ENCODE results near the gene SUDS3. TPM values are rescaled to one million over a fixed set of nuclear protein-coding genes. Genes with fewer than 3 reads are reported as not detected.

Gene SUDS3
- total RNA-seq, 1 experiment from 2014 or later, result 50.7 TPM

DNA sequence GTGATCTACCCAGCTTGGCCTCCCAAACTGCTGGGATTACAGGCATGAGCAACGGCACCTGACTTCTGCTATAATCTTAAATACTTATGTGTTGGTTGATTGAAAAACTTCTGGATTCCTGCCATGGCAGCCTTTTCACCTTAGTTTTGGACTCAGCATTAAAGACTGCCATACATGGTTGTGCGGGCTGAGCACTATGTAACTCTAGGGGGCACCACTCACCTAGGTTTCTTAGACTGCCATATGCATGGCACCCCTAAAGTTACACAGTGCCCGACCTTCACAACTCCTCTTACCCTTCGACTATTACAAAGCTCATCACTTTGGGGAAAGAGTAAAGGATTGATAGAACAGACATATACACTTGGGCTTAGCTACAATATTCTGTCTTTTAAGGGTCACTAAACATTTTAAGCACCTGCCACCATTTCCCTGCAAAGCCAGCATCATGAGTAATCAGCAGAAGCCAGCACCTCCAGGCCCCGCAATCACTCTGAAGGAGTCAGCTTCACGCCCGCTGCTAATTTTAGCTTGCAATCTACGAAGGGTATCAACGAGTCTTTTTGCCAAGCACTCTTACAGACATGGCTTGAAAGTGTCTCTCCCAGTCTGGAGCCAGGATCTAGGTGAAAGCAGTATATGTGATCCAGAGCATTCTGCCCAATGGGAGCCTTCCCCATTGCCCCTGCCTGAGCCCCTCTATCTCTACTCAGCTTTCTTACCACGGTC lies 59.8 kb downstream of the SUDS3 start:
- Histone ChIP-seq H3K9me2 (ENCODE audit: insufficient read depth) (no peaks in the 10 kb centered on the region), H3K4me2 (no peak overlapping the region), H3K4me1 (replicated peaks; ENCODE audit: insufficient read depth) (no peaks in the 10 kb centered on the region), H3K27ac (no peak overlapping the region), H3K79me2 (ENCODE audit: low read depth) (no peaks in the 10 kb centered on the region), H3F3A (ENCODE audit: insufficient read depth, low read depth) (no peaks in the 10 kb centered on the region), H2AFZ (no peak overlapping the region), H3K9me3 (ENCODE audit: insufficient read depth, low read depth) (no peaks in the 10 kb centered on the region), H3K4me3 (no peak overlapping the region), H3K27me3 (ENCODE audit: insufficient read depth, low read depth) (peaks cover 52% of the 10 kb centered on the region), H3K36me3 (ENCODE audit: low read depth) (no peaks in the 10 kb centered on the region), H4K20me1 (ENCODE audit: insufficient read depth) (no peaks in the 10 kb centered on the region)
- no peak for TF ChIP-seq EZH2 (IDR thresholded peaks at IDR 0.05; ENCODE audit: low read depth)
- TF ChIP-seq, protein P1, sequence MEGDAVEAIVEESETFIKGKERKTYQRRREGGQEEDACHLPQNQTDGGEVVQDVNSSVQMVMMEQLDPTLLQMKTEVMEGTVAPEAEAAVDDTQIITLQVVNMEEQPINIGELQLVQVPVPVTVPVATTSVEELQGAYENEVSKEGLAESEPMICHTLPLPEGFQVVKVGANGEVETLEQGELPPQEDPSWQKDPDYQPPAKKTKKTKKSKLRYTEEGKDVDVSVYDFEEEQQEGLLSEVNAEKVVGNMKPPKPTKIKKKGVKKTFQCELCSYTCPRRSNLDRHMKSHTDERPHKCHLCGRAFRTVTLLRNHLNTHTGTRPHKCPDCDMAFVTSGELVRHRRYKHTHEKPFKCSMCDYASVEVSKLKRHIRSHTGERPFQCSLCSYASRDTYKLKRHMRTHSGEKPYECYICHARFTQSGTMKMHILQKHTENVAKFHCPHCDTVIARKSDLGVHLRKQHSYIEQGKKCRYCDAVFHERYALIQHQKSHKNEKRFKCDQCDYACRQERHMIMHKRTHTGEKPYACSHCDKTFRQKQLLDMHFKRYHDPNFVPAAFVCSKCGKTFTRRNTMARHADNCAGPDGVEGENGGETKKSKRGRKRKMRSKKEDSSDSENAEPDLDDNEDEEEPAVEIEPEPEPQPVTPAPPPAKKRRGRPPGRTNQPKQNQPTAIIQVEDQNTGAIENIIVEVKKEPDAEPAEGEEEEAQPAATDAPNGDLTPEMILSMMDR (conservative IDR thresholded peaks at IDR 0.05), result no peak; the same call in 1 of the 2 replicates
- intact Hi-C loops (cut with micrococcal nuclease; ENCODE audit: unreplicated experiment), result no loop called here
- CTCF ChIA-PET, result interaction anchor here (0.7 kb wide), 1 partner anchor 1111 kb away, joined by 3 read pairs; no protein-coding TSS in a partner anchor
- peak in 1 of 2 experiments; percentile 3 for DNase-seq
- BruUV-seq (replicated peaks), result no TSS peak
- POLR2A ChIA-PET (ENCODE audit: unreplicated experiment), result interaction anchor here (0.6 kb wide), 1 partner anchor 749 kb away, joined by 3 read pairs; no protein-coding TSS in a partner anchor

DNA sequence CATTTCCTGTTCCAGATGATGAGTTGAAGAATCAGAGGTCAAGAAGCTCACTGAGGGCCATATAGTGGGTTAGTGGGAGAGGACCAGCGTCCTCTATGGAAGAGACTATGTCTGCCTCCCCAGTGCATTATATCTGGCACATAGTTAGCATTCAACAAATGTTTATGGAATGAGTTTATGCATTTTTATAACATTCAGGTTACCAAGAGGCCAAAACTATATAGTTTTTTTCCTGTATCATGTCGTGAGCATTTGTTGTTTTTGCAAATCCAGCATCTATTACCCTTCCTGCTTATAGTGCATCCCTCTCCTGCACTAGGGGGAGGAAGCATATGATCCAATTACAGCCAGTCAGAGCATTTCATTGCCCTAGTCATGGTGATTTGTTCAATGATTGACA lies 60.6 kb downstream of the SUDS3 start:
- no peaks in the 10 kb centered on the region for H3K9me3 ChIP-seq (ENCODE audit: insufficient read depth, low read depth)
- H3K36me3 ChIP-seq (ENCODE audit: low read depth), result no peaks in the 10 kb centered on the region
- TF ChIP-seq, protein P1 (conservative IDR thresholded peaks at IDR 0.05), result no peak
- no peak for TF ChIP-seq EZH2 (IDR thresholded peaks at IDR 0.05; ENCODE audit: low read depth)
- H2AFZ ChIP-seq, result no peak overlapping the region
- no peaks in the 10 kb centered on the region for H3K4me1 ChIP-seq (replicated peaks; ENCODE audit: insufficient read depth)
- H4K20me1 ChIP-seq (ENCODE audit: insufficient read depth), result no peaks in the 10 kb centered on the region
- H3K4me3 ChIP-seq, result no peak overlapping the region
- ChIA-PET CTCF (no interaction called here), POLR2A (ENCODE audit: unreplicated experiment) (no interaction called here)
- no peaks in the 10 kb centered on the region for H3K9me2 ChIP-seq (ENCODE audit: insufficient read depth)
- no peak for DNase-seq
- H3K4me2 ChIP-seq, result no peak overlapping the region
- H3K79me2 ChIP-seq (ENCODE audit: low read depth), result no peaks in the 10 kb centered on the region
- intact Hi-C loops (cut with micrococcal nuclease; ENCODE audit: unreplicated experiment), result no loop called here
- H3K27me3 ChIP-seq (ENCODE audit: insufficient read depth, low read depth), result peaks cover 52% of the 10 kb centered on the region
- H3K27ac ChIP-seq, result no peak overlapping the region
- BruUV-seq (replicated peaks), result no TSS peak
- H3F3A ChIP-seq (ENCODE audit: insufficient read depth, low read depth), result no peaks in the 10 kb centered on the region

DNA sequence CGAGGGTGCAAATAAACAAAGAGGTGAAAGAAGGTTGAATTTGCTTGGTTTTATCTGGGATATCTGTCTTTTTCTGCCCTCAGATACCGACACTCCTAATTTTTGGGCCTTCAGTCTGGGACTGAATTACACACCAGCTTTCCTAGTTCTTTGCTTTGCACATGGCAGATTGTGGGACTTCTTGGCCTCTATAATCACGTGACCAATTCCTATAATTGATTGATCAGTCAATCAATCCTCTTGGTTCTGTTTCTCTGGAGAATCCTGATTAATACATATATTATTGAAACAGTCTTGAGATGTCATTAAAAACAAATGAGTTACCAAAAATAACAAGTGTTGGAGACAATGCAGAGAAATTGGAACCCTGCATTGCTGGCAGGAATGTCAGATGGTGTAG lies 62.7 kb downstream of the SUDS3 start:
- TF ChIP-seq, protein P1 (conservative IDR thresholded peaks at IDR 0.05), result no peak
- no peak for TF ChIP-seq EZH2 (IDR thresholded peaks at IDR 0.05; ENCODE audit: low read depth)
- Histone ChIP-seq H3K4me2 (no peak overlapping the region), H3K27me3 (ENCODE audit: insufficient read depth, low read depth) (peaks cover 53% of the 10 kb centered on the region), H2AFZ (no peak overlapping the region), H3K9me3 (ENCODE audit: insufficient read depth, low read depth) (no peaks in the 10 kb centered on the region), H3K36me3 (ENCODE audit: low read depth) (no peaks in the 10 kb centered on the region), H3K27ac (no peak overlapping the region), H3K79me2 (ENCODE audit: low read depth) (no peaks in the 10 kb centered on the region), H3K4me1 (replicated peaks; ENCODE audit: insufficient read depth) (no peaks in the 10 kb centered on the region), H3F3A (ENCODE audit: insufficient read depth, low read depth) (no peaks in the 10 kb centered on the region), H4K20me1 (ENCODE audit: insufficient read depth) (no peaks in the 10 kb centered on the region), H3K9me2 (ENCODE audit: insufficient read depth) (no peaks in the 10 kb centered on the region), H3K4me3 (no peak overlapping the region)
- DNase-seq, result no peak
- no TSS peak for BruUV-seq (replicated peaks)
- POLR2A ChIA-PET (ENCODE audit: unreplicated experiment), result no interaction called here
- intact Hi-C loops (cut with micrococcal nuclease; ENCODE audit: unreplicated experiment), result no loop called here
- CTCF ChIA-PET, result no interaction called here

Data from PC-9 (cell line).